Stomach smooth muscle (tissue), 2 donors: ENCODE data around the gene PYGM.

Source experiments
- H3K27ac ChIP-seq: one replicate; pipeline ENCODE4 v1.7.0; 2013; ENCODE audit warnings: mild to moderate bottlenecking, low read length, inconsistent platforms
- H3K27me3 ChIP-seq, 2 donors: one replicate each; pipeline ENCODE4 v1.7.0; 2013; ENCODE audit warnings: low read length in 2 of 2; ENCODE audit not compliant: insufficient read depth in 2 of 2, control insufficient read depth in 1 of 2
- H3K36me3 ChIP-seq, 2 donors: one replicate each; pipeline ENCODE4 v1.7.0; 2013; ENCODE audit warnings: low read length in 2 of 2; ENCODE audit not compliant: control insufficient read depth in 2 of 2, insufficient read depth in 2 of 2
- H3K4me1 ChIP-seq: one replicate; pipeline ENCODE4 v1.7.0; 2013; ENCODE audit warnings: low read length; ENCODE audit not compliant: control insufficient read depth, insufficient read depth
- H3K4me3 ChIP-seq, 2 donors: one replicate each; pipeline ENCODE4 v1.7.0; 2013; ENCODE audit warnings: low read length in 2 of 2
- H3K9ac ChIP-seq, 2 donors: one replicate each; pipeline ENCODE4 v1.7.0; 2013; ENCODE audit warnings: low read length in 2 of 2, mild to moderate bottlenecking in 1 of 2
- H3K9me3 ChIP-seq, 2 donors: one replicate each; pipeline ENCODE4 v1.7.0; 2013; ENCODE audit warnings: low read length in 2 of 2; ENCODE audit not compliant: control insufficient read depth in 2 of 2
- donor health status: healthy.
- donor health status: Pancreatic carcinoma.

The PYGM gene

DNA sequence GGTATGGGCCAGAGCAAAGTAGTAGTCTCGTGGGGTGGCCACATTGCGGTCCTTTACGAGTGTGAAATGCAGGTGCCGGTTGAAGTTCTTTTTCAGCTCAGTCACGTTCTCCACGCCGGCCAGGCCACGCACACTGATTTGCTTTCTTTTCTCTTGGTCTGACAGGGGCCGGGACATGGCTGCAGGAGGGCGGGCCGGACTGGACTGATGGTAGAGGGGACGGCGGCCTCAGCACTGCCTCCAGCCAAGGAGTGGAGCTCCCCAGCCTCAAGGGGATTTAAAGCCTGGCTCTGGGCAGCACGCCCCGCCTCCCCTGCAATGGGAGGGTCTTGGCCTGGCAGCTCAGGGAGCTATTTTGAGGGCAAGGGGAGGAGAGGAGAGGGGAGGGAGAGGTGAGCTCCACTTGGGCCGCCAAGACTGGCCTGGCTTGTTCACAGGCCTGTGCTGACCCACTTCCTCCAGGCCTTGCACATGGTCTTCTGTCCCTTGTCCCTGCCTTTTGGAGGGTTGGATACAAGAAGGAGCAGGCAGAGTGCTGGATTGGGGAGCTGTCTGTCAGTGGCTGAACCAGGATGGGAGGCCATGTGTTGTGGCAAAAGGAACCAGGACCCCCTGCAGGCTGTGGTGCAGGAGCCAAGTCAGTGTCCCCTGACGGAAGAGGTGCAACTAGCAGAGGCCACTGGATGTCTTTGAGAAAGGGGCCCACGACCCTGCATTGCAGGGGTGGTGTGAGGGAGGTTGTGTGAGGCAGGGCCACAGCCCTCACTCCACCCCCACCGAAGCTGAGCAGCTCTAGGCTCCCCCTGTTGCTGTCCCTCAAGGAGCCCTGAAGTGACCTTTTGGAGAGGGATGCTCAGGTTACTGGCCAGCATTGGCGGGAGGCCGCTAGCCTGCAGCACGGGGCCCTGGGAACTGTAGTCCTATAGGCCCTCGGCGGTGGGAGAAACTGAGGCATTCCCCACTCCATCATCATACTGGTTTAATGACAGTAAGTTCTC, at the start of gene PYGM:
PYGM (minus strand) TSS at position 253 of the 998 bp plus-strand sequence; CDS start at position 177, 76 bp downstream.
- Histone ChIP-seq H3K9ac (peak within 1 kb of the TSS; percentile 55 to 69), H3K36me3 (peaks cover 21 to 22% of the 10 kb centered on the region in 2 donors), H3K9me3 (no peaks in the 10 kb centered on the region), H3K27me3 (no peaks in the 10 kb centered on the region), H3K4me3 (peak within 1 kb of the TSS; percentile 26 to 73), H3K4me1 (peaks cover 64% of the 10 kb centered on the region), H3K27ac (peak within 1 kb of the TSS; percentile 76)

DNA sequence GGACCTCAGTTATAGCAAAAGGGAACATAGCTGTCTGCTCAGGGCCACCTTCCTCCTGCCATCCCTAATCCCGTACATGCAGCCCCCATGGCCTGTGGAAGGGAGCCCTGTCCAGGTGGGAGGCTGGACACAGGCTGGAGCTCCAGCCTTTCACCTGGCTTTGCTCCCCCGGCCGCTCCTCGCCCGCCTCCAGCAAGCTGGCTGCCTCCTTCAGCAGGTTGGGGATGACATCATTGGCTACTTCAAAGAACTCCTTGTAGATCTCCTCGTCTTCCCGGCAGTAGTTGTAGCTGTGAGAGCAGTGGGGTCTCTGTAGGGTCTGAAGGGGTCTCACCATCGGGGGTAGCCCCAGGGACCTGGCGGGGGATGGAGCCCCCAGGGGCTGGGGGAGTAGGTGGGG, 45.7 kb upstream of the PYGM start:
- Histone ChIP-seq H3K4me1 (peaks cover 40% of the 10 kb centered on the region), H3K4me3 (no peak overlapping the region), H3K27me3 (no peaks in the 10 kb centered on the region), H3K9ac (no peak overlapping the region), H3K36me3 (peaks cover 16 to 17% of the 10 kb centered on the region in 2 donors), H3K9me3 (no peaks in the 10 kb centered on the region), H3K27ac (no peak overlapping the region)

DNA sequence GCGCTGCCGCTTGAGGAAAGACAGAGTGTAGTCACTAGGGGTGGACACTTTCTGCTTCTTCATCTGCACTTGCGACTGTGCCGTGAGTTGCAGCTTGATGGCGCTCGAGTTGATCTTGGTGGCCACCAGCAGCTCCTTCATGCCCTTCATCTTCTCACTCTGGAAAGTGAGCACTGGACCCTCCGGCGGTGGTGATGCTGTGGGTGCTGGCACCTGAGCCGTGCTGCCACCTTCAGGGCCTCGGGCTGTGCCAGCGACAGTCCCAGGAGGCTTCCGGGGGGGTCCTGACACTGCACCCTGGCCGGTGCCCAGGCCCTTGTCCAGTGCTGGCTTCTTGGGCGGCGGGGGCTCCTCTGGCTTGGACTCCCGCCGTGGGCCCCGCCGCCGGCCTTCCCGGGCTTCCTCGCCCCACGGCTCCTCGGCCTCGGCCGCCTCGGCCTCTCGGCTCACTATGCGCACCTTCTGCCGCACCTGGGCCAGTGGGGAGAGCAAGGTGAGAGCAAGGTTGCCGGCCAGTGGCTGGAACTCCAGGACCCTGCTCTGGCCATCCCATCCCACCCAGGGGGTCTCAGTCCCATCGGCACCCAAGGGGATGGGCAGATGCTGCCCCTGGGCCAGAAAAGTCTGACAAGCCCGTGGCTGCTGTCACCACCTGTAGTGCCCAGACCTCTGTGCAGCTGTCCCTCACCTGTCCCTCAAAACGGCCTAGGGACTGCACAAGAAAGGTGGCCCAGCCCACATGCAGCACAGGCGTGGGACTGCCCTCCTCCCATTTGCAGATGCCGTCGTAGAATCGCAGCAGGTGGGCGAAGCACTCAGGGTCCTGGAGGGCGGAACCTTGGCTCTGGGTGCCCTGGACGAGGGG, 44.8 kb upstream of the PYGM start:
- no peaks in the 10 kb centered on the region for H3K27me3 ChIP-seq
- H3K9ac ChIP-seq: peak overlapping the region; percentile 77 to 80
- peaks cover 17 to 20% of the 10 kb centered on the region in 2 donors for H3K36me3 ChIP-seq
- H3K9me3 ChIP-seq: no peaks in the 10 kb centered on the region
- peak overlapping the region in 1 of 2 donors; percentile 73 for H3K4me3 ChIP-seq
- H3K4me1 ChIP-seq: peaks cover 33% of the 10 kb centered on the region
- H3K27ac ChIP-seq: peak overlapping the region; percentile 82

DNA sequence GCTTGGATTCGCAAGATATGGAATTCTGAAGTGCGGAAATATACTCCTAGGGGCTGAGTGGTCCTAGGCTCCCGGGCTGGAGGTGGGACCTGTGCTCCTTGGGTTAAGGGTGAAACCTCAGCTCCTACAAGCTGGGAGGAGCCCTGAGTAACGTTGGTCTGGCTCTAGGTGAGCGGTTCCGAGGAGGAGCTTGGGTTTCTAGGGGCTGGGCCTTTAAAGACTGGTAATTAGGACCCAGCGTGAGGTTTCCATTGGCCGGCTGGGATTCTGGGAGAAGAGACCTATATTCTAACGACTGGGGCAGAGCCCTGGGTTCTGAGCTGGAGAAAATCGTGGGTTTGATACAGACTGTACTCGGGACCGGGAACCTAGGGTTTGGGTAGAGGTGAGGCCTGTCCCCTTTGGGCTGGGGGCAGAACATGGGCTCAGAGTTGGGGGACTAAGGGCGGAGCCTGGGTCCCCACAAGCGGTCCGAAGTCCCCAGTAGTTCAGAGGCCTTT, 44.1 kb upstream of the PYGM start:
- peak overlapping the region; percentile 77 to 80 for H3K9ac ChIP-seq
- H3K27ac ChIP-seq: peak overlapping the region; percentile 82
- no peaks in the 10 kb centered on the region for H3K9me3 ChIP-seq
- H3K4me1 ChIP-seq: peaks cover 27% of the 10 kb centered on the region
- H3K27me3 ChIP-seq: no peaks in the 10 kb centered on the region
- peaks cover 17 to 24% of the 10 kb centered on the region in 2 donors for H3K36me3 ChIP-seq
- H3K4me3 ChIP-seq: peak overlapping the region; percentile 73 to 81

- Histone ChIP-seq H3K36me3 (peaks cover 17 to 27% of the 10 kb centered on the region in 2 donors), H3K9ac (peak within 1 kb of the TSS; percentile 77 to 80), H3K27me3 (no peaks in the 10 kb centered on the region), H3K4me3 (peak within 1 kb of the TSS; percentile 73 to 81), H3K27ac (peak within 1 kb of the TSS; percentile 82), H3K9me3 (no peaks in the 10 kb centered on the region), H3K4me1 (peaks cover 25% of the 10 kb centered on the region)
Measured at GRCh38 chr11:64803158-64803845, 43.5 kb upstream of the PYGM start, which contains the start of gene MAP4K2. Gene MAP4K2, minus strand, starts transcription at chr11:64803214. Its CDS starts 65 bp downstream, at chr11:64803149.

DNA sequence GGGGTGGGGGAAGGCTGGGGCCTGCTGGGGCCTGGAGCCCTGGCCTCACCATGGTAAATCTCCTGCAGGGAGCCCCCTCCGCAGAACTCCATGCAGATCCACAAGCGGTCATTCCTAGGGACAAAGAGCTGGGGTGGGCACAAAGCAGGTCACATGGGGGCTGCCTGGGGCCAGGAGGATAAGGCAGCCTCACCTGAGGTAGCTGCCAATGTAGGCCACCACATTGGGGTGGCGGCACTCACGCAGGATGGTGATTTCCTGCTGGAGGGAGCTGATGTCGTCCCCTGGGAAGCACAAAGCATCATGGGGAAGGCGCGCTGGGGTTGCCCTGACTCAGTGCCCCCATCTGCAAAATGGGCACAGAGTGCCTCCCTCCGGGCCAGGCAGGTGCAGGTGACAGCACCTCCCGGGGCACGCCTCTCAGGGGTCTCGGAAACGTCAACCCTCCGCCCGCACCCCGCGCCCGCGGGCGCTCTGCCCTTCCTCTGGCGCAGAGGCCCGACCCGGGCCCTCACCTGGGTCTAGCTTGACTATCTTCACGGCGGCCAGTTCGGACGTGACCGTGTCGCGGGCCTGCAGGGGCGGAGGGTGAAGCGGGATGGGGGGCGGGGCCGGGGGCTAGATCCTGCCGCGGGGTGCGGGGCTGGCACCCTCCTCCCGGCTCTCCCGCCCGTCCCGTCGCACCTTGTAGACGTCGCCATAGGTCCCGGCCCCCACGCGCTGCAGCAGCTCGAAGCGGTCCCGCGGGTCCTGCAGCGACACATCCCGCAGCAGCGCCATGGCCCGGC, 42.8 kb upstream of the PYGM start:
- H3K4me3 ChIP-seq: peak overlapping the region; percentile 57 to 70
- no peaks in the 10 kb centered on the region for H3K9me3 ChIP-seq
- peak overlapping the region; percentile 58 for H3K27ac ChIP-seq
- H3K4me1 ChIP-seq: peaks cover 25% of the 10 kb centered on the region
- no peaks in the 10 kb centered on the region for H3K27me3 ChIP-seq
- peak overlapping the region; percentile 31 to 55 for H3K9ac ChIP-seq
- H3K36me3 ChIP-seq: peaks cover 17 to 27% of the 10 kb centered on the region in 2 donors

GRCh38 chr11:64801561-64802369, 42.0 kb upstream of the PYGM start:
- peaks cover 20 to 35% of the 10 kb centered on the region in 2 donors for H3K36me3 ChIP-seq
- peak overlapping the region; percentile 58 for H3K27ac ChIP-seq
- H3K4me1 ChIP-seq: peaks cover 25% of the 10 kb centered on the region
- no peak overlapping the region for H3K9ac ChIP-seq
- no peaks in the 10 kb centered on the region for H3K27me3 ChIP-seq
- peak overlapping the region in 1 of 2 donors; percentile 70 for H3K4me3 ChIP-seq
- no peaks in the 10 kb centered on the region for H3K9me3 ChIP-seq

DNA sequence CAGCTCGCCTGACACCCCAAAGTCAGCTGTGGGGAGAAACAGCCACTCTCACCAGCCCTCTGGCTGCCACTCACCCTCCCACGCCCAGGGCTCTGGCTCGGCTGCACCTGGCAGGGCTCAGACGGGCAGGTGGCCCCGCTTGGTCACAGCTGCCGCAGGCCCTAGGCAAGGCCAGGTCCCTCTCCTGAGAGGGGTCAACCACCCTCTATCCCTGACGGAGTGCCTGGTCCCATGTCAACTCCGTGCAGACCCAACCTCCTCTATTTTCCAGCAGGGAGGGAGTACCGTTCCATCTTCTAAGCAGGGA, 41.3 kb upstream of the PYGM start:
- Histone ChIP-seq H3K27me3 (no peaks in the 10 kb centered on the region), H3K4me3 (no peak overlapping the region), H3K9me3 (no peaks in the 10 kb centered on the region), H3K27ac (peak overlapping the region; percentile 58), H3K4me1 (peaks cover 25% of the 10 kb centered on the region), H3K36me3 (peaks cover 15 to 35% of the 10 kb centered on the region in 2 donors), H3K9ac (no peak overlapping the region)
